LHCN-M2 (cell line): Measurements from ENCODE around the gene IGHMBP2. TPM values are rescaled to one million over a fixed set of nuclear protein-coding genes. Genes with fewer than 3 reads are reported as not detected.

ENCODE experiments used
- DNase-seq: peaks from one replicate; pipeline ENCODE4 v3.0.0-alpha.2; 2012; ENCODE audit warnings: low read depth
- total RNA-seq: library from RNA; depleted of rRNA; stranded (reverse); fragments of >200 nt; gene quantifications from 2 replicates; pipeline ENCODE4 v1.2.3, GENCODE V29; 2014

The IGHMBP2 gene
- total RNA-seq, 1 experiment from 2014 or later, result 7.1 TPM

GRCh38 chr11:68939583-68940555 is 36.2 kb downstream of the IGHMBP2 start:
- no peak for DNase-seq

- DNase-seq, result no peak
Measured at GRCh38 chr11:68940651-68941323, 37.1 kb downstream of the IGHMBP2 start.

GRCh38 chr11:68941324-68942094 is 37.8 kb downstream of the IGHMBP2 start:
- DNase-seq, result no peak

- DNase-seq, result no peak
Measured at GRCh38 chr11:68942095-68942620, 38.5 kb downstream of the IGHMBP2 start.

GRCh38 chr11:68942751-68943271 is 39.1 kb downstream of the IGHMBP2 start:
- DNase-seq, result no peak

- peak; percentile 74 for DNase-seq
Measured at GRCh38 chr11:68946416-68947090, 42.9 kb downstream of the IGHMBP2 start.

GRCh38 chr11:68947151-68947550 is 43.5 kb downstream of the IGHMBP2 start:
- DNase-seq, result no peak

GRCh38 chr11:68948496-68948895 is 44.8 kb downstream of the IGHMBP2 start:
- no peak for DNase-seq

- no peak for DNase-seq
Measured at GRCh38 chr11:68948935-68949334, 45.2 kb downstream of the IGHMBP2 start.

GRCh38 chr11:68950270-68950669 is 46.6 kb downstream of the IGHMBP2 start:
- DNase-seq, result no peak

- DNase-seq, result no peak
Measured at GRCh38 chr11:68950762-68951161, 47.1 kb downstream of the IGHMBP2 start.

GRCh38 chr11:68954836-68955606 is 51.3 kb downstream of the IGHMBP2 start:
- DNase-seq, result no peak

- no peak for DNase-seq
Measured at GRCh38 chr11:68955607-68955958, 51.9 kb downstream of the IGHMBP2 start.

GRCh38 chr11:68956142-68956541 is 52.5 kb downstream of the IGHMBP2 start:
- DNase-seq, result no peak

GRCh38 chr11:68956547-68957254 is 53.0 kb downstream of the IGHMBP2 start:
- no peak for DNase-seq

- no peak for DNase-seq
Measured at GRCh38 chr11:68958211-68958610, 54.5 kb downstream of the IGHMBP2 start.

GRCh38 chr11:68959465-68960293 is 56.0 kb downstream of the IGHMBP2 start:
- no peak for DNase-seq

- no peak for DNase-seq
Measured at GRCh38 chr11:68960294-68961071, 56.8 kb downstream of the IGHMBP2 start.
